ENCODE measurements around the gene RHBDF1. TPM values are rescaled to one million over a fixed set of nuclear protein-coding genes. Genes with fewer than 3 reads are reported as not detected.

Gene RHBDF1
- total RNA-seq, 2 donors from 2014 or later, result 0.84 to 2.5 TPM

GRCh38 chr16:63466-63865 is 9.0 kb downstream of the RHBDF1 start:
- Mint-ChIP-seq H3K36me3 (no peaks in the 10 kb centered on the region), H3K4me1 (ENCODE audit: low read depth in 2 of 2) (peaks cover 0 to 3% of the 10 kb centered on the region in 2 donors), H3K4me3 (no peak overlapping the region), H3K27ac (no peak overlapping the region), H3K9me3 (no peaks in the 10 kb centered on the region), H3K27me3 (peaks cover 0 to 3% of the 10 kb centered on the region in 2 donors)
- DNase-seq (ENCODE audit: low spot score) (no peak), ATAC-seq (no peak)

GRCh38 chr16:62968-63391 is 9.5 kb downstream of the RHBDF1 start:
- no peak for DNase-seq (ENCODE audit: low spot score)
- ATAC-seq, result no peak
- Mint-ChIP-seq H3K4me1 (ENCODE audit: low read depth in 2 of 2) (peaks cover 0 to 3% of the 10 kb centered on the region in 2 donors), H3K36me3 (no peaks in the 10 kb centered on the region), H3K27me3 (peaks cover 0 to 3% of the 10 kb centered on the region in 2 donors), H3K9me3 (no peaks in the 10 kb centered on the region), H3K27ac (no peak overlapping the region), H3K4me3 (no peak overlapping the region)

- H3K27ac Mint-ChIP-seq, result no peak overlapping the region
- no peak overlapping the region for H3K4me3 Mint-ChIP-seq
- H3K4me1 Mint-ChIP-seq (ENCODE audit: low read depth in 2 of 2), result peaks cover 0 to 5% of the 10 kb centered on the region in 2 donors
- DNase-seq (ENCODE audit: low spot score) (no peak), ATAC-seq (no peak)
- H3K36me3 Mint-ChIP-seq, result no peaks in the 10 kb centered on the region
- no peaks in the 10 kb centered on the region for H3K9me3 Mint-ChIP-seq
- peaks cover 0 to under 1% of the 10 kb centered on the region in 2 donors for H3K27me3 Mint-ChIP-seq
Measured at GRCh38 chr16:62283-62967, 10.0 kb downstream of the RHBDF1 start.

- Mint-ChIP-seq H3K27ac (no peak overlapping the region), H3K9me3 (no peaks in the 10 kb centered on the region), H3K36me3 (no peaks in the 10 kb centered on the region), H3K4me3 (no peak overlapping the region), H3K4me1 (ENCODE audit: low read depth in 2 of 2) (peaks cover 0 to 5% of the 10 kb centered on the region in 2 donors), H3K27me3 (no peaks in the 10 kb centered on the region)
- ATAC-seq, result no peak
- no peak for DNase-seq (ENCODE audit: low spot score)
Measured at GRCh38 chr16:61879-62281, 10.6 kb downstream of the RHBDF1 start.

GRCh38 chr16:60929-61878 is 11.2 kb downstream of the RHBDF1 start:
- H3K27ac Mint-ChIP-seq, result no peak overlapping the region
- H3K4me1 Mint-ChIP-seq (ENCODE audit: low read depth in 2 of 2), result peaks cover 0 to 5% of the 10 kb centered on the region in 2 donors
- no peaks in the 10 kb centered on the region for H3K27me3 Mint-ChIP-seq
- ATAC-seq, result no peak
- no peak overlapping the region for H3K4me3 Mint-ChIP-seq
- no peaks in the 10 kb centered on the region for H3K36me3 Mint-ChIP-seq
- H3K9me3 Mint-ChIP-seq, result no peaks in the 10 kb centered on the region
- DNase-seq (ENCODE audit: low spot score), result no peak

GRCh38 chr16:60166-60565 is 12.3 kb downstream of the RHBDF1 start:
- Mint-ChIP-seq H3K27ac (no peak overlapping the region), H3K27me3 (no peaks in the 10 kb centered on the region)

GRCh38 chr16:59440-60059 is 12.9 kb downstream of the RHBDF1 start:
- DNase-seq (ENCODE audit: low spot score), result no peak
- no peaks in the 10 kb centered on the region for H3K9me3 Mint-ChIP-seq
- H3K4me1 Mint-ChIP-seq (ENCODE audit: low read depth in 2 of 2), result peaks cover 0 to 2% of the 10 kb centered on the region in 2 donors
- H3K36me3 Mint-ChIP-seq, result no peaks in the 10 kb centered on the region
- H3K27ac Mint-ChIP-seq, result no peak overlapping the region
- H3K4me3 Mint-ChIP-seq, result no peak overlapping the region
- ATAC-seq, result no peak
- H3K27me3 Mint-ChIP-seq, result no peaks in the 10 kb centered on the region

More at GRCh38 chr16:60166-60565, 12.3 kb downstream of the RHBDF1 start:
- no peaks in the 10 kb centered on the region for H3K9me3 Mint-ChIP-seq
- H3K4me1 Mint-ChIP-seq (ENCODE audit: low read depth in 2 of 2), result peaks cover 0 to 2% of the 10 kb centered on the region in 2 donors
- H3K36me3 Mint-ChIP-seq, result no peaks in the 10 kb centered on the region
- no peak overlapping the region for H3K4me3 Mint-ChIP-seq
- DNase-seq (ENCODE audit: low spot score) (no peak), ATAC-seq (no peak)

- Mint-ChIP-seq H3K4me3 (no peak overlapping the region), H3K27me3 (no peaks in the 10 kb centered on the region), H3K4me1 (ENCODE audit: low read depth in 2 of 2) (peaks cover 0 to 3% of the 10 kb centered on the region in 2 donors), H3K9me3 (no peaks in the 10 kb centered on the region), H3K36me3 (no peaks in the 10 kb centered on the region), H3K27ac (peak overlapping the region in 1 of 2 donors; percentile 73)
- no peak for ATAC-seq
- no peak for DNase-seq (ENCODE audit: low spot score)
Measured at GRCh38 chr16:58491-59439, 13.7 kb downstream of the RHBDF1 start.

GRCh38 chr16:57711-58110 is 14.7 kb downstream of the RHBDF1 start:
- Mint-ChIP-seq H3K36me3 (no peaks in the 10 kb centered on the region), H3K9me3 (no peaks in the 10 kb centered on the region), H3K27ac (peak overlapping the region in 1 of 2 donors; percentile 73), H3K27me3 (no peaks in the 10 kb centered on the region), H3K4me1 (ENCODE audit: low read depth in 2 of 2) (peaks cover 5 to 9% of the 10 kb centered on the region in 2 donors), H3K4me3 (no peak overlapping the region)
- no peak for DNase-seq (ENCODE audit: low spot score)
- no peak for ATAC-seq

- ATAC-seq (no peak), DNase-seq (ENCODE audit: low spot score) (no peak)
- peaks cover 10 to 12% of the 10 kb centered on the region in 2 donors for H3K4me1 Mint-ChIP-seq (ENCODE audit: low read depth in 2 of 2)
- H3K27ac Mint-ChIP-seq, result no peak overlapping the region
- H3K27me3 Mint-ChIP-seq, result no peaks in the 10 kb centered on the region
- peak overlapping the region; percentile 27 for H3K4me3 Mint-ChIP-seq
- H3K9me3 Mint-ChIP-seq, result no peaks in the 10 kb centered on the region
- H3K36me3 Mint-ChIP-seq, result peaks cover 1% of the 10 kb centered on the region
Measured at GRCh38 chr16:56231-56927, 16.1 kb downstream of the RHBDF1 start.

- no peak for DNase-seq (ENCODE audit: low spot score)
- H3K27me3 Mint-ChIP-seq, result no peaks in the 10 kb centered on the region
- H3K36me3 Mint-ChIP-seq, result peaks cover 8% of the 10 kb centered on the region
- no peak overlapping the region for H3K27ac Mint-ChIP-seq
- no peaks in the 10 kb centered on the region for H3K9me3 Mint-ChIP-seq
- no peak for ATAC-seq
- peak overlapping the region; percentile 99 for H3K4me3 Mint-ChIP-seq
- H3K4me1 Mint-ChIP-seq (ENCODE audit: low read depth in 2 of 2), result peaks cover 17 to 18% of the 10 kb centered on the region in 2 donors
Measured at GRCh38 chr16:55571-56136, 16.8 kb downstream of the RHBDF1 start.

GRCh38 chr16:54237-54581 is 18.2 kb downstream of the RHBDF1 start:
- Mint-ChIP-seq H3K4me3 (peak overlapping the region; percentile 99), H3K9me3 (no peaks in the 10 kb centered on the region), H3K27me3 (no peaks in the 10 kb centered on the region), H3K36me3 (peaks cover 13% of the 10 kb centered on the region), H3K4me1 (ENCODE audit: low read depth in 2 of 2) (peaks cover 18 to 22% of the 10 kb centered on the region in 2 donors), H3K27ac (peak overlapping the region; percentile 91 to 94)
- DNase-seq (ENCODE audit: low spot score), result no peak
- no peak for ATAC-seq

All from natural killer cell treated with Interleukin-12 subunit alpha and Interleukin-12 subunit beta and Interleukin-15 and Interleukin-18, amount 100 ng/mL, for 72 hours (primary cell).